Measurements from ENCODE around the gene MIB1. TPM values are rescaled to one million over a fixed set of nuclear protein-coding genes. Genes with fewer than 3 reads are reported as not detected.

The MIB1 gene
- total and polyA plus RNA-seq, 9 of the 15 experiments (the other 6 are each of a cell fraction or from before 2014, with no cell fraction given), result 7.2 to 43.8 (median 23.2) TPM

- TF ChIP-seq, protein P1, sequence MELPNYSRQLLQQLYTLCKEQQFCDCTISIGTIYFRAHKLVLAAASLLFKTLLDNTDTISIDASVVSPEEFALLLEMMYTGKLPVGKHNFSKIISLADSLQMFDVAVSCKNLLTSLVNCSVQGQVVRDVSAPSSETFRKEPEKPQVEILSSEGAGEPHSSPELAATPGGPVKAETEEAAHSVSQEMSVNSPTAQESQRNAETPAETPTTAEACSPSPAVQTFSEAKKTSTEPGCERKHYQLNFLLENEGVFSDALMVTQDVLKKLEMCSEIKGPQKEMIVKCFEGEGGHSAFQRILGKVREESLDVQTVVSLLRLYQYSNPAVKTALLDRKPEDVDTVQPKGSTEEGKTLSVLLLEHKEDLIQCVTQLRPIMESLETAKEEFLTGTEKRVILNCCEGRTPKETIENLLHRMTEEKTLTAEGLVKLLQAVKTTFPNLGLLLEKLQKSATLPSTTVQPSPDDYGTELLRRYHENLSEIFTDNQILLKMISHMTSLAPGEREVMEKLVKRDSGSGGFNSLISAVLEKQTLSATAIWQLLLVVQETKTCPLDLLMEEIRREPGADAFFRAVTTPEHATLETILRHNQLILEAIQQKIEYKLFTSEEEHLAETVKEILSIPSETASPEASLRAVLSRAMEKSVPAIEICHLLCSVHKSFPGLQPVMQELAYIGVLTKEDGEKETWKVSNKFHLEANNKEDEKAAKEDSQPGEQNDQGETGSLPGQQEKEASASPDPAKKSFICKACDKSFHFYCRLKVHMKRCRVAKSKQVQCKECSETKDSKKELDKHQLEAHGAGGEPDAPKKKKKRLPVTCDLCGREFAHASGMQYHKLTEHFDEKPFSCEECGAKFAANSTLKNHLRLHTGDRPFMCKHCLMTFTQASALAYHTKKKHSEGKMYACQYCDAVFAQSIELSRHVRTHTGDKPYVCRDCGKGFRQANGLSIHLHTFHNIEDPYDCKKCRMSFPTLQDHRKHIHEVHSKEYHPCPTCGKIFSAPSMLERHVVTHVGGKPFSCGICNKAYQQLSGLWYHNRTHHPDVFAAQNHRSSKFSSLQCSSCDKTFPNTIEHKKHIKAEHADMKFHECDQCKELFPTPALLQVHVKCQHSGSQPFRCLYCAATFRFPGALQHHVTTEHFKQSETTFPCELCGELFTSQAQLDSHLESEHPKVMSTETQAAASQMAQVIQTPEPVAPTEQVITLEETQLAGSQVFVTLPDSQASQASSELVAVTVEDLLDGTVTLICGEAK (IDR thresholded peaks at IDR 0.05), result no peak
- TF ChIP-seq, protein P1 (CRISPR knock-in tag; IDR thresholded peaks at IDR 0.05), result no peak
- TF ChIP-seq CHD2 (IDR thresholded peaks at IDR 0.05; ENCODE audit: low read depth, low read length), result no peak
- no peak for TF ChIP-seq ZNF174 (CRISPR knock-in tag; IDR thresholded peaks at IDR 0.05)
- no peak for TF ChIP-seq ZNF830 (CRISPR knock-in tag; IDR thresholded peaks at IDR 0.05)
- no peak for TF ChIP-seq CBX3 (IDR thresholded peaks at IDR 0.05; ENCODE audit: borderline replicate concordance in 1 of 2, low read length in 2 of 2)
- TF ChIP-seq SNRNP70 (optimal IDR thresholded peaks at IDR 0.05; ENCODE audit: low read depth, low read length), result no peak
- peak; percentile 90 for TF ChIP-seq PRDM10 (IDR thresholded peaks at IDR 0.05; ENCODE audit: partially characterized antibody)
- no peak for TF ChIP-seq GABPB1 (CRISPR knock-in tag; IDR thresholded peaks at IDR 0.05)
- no peak for TF ChIP-seq RHOXF2B (CRISPR knock-in tag; conservative IDR thresholded peaks at IDR 0.05)
- TF ChIP-seq HSF4 (CRISPR knock-in tag; IDR thresholded peaks at IDR 0.05; ENCODE audit: borderline replicate concordance), result no peak
- TF ChIP-seq, protein P2, sequence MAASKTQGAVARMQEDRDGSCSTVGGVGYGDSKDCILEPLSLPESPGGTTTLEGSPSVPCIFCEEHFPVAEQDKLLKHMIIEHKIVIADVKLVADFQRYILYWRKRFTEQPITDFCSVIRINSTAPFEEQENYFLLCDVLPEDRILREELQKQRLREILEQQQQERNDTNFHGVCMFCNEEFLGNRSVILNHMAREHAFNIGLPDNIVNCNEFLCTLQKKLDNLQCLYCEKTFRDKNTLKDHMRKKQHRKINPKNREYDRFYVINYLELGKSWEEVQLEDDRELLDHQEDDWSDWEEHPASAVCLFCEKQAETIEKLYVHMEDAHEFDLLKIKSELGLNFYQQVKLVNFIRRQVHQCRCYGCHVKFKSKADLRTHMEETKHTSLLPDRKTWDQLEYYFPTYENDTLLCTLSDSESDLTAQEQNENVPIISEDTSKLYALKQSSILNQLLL (CRISPR knock-in tag; IDR thresholded peaks at IDR 0.05; ENCODE audit: borderline replicate concordance), result no peak
- TF ChIP-seq SIX5 (IDR thresholded peaks at IDR 0.05; ENCODE audit: borderline replicate concordance in 1 of 2, insufficient read depth in 1 of 2, low read depth in 1 of 2, low read length in 2 of 2), result no peak
- no peak for TF ChIP-seq ZNF282 (CRISPR knock-in tag; IDR thresholded peaks at IDR 0.05)
Observed at GRCh38 chr18:21740538-21741311, at the start of gene MIB1 (continued).
